ENCODE results near the gene TLE1.

- no peak for TF ChIP-seq ZBTB11 (CRISPR knock-in tag; IDR thresholded peaks at IDR 0.05)
- no peak for TF ChIP-seq POLR2AphosphoS5 (IDR thresholded peaks at IDR 0.05; ENCODE audit: low read length)
- TF ChIP-seq NFYB (IDR thresholded peaks at IDR 0.05; ENCODE audit: insufficient read depth, low read depth, low read length) = no peak
- TF ChIP-seq CTCF (IDR thresholded peaks at IDR 0.05 in 2 of 3, conservative IDR thresholded peaks at IDR 0.05 in 1 of 3; ENCODE audit: control insufficient read depth in 2 of 3, extremely low read depth in 1 of 3, insufficient read depth in 1 of 3, low read depth in 3 of 3, low read length in 3 of 3) = no peak
- no peak for TF ChIP-seq PRDM15 (CRISPR knock-in tag; IDR thresholded peaks at IDR 0.05)
Measured at GRCh38 chr9:81717061-81717746, 27.9 kb upstream of the TLE1 start.

Data from GM12878 (cell line).